ENCODE data around the gene FRMD4B. TPM values are rescaled to one million over a fixed set of nuclear protein-coding genes. Genes with fewer than 3 reads are reported as not detected.
A peak's percentile ranks its signal among the peaks of the same experiment; 100 is the strongest.

FRMD4B gene
- total RNA-seq, 2 experiments from 2014 or later, result 55.8 to 68.2 TPM

- DNase-seq (no peak), ATAC-seq (no peak)
- no peaks in the 10 kb centered on the region for H3K27me3 Mint-ChIP-seq
- peaks cover 68% of the 10 kb centered on the region for H3K36me3 Mint-ChIP-seq
- H3K4me3 Mint-ChIP-seq, result no peak overlapping the region
- peaks cover 34% of the 10 kb centered on the region for H3K4me1 Mint-ChIP-seq
- H3K27ac Mint-ChIP-seq, result no peak overlapping the region
- H3K9me3 Mint-ChIP-seq (ENCODE audit: low read depth), result no peaks in the 10 kb centered on the region
- CTCF ChIA-PET, result interaction anchor here (1.3 kb wide), 1 partner anchor 120 kb away, joined by 3 read pairs; no protein-coding TSS in a partner anchor
Observed at GRCh38 chr3:69186575-69187093, 199.3 kb downstream of the FRMD4B start.

- Mint-ChIP-seq H3K9me3 (ENCODE audit: low read depth) (no peaks in the 10 kb centered on the region), H3K27me3 (no peaks in the 10 kb centered on the region), H3K4me1 (peaks cover 37% of the 10 kb centered on the region), H3K36me3 (peaks cover 76% of the 10 kb centered on the region), H3K27ac (peak overlapping the region; percentile 35), H3K4me3 (no peak overlapping the region)
- CTCF ChIA-PET, result interaction anchor here (0.6 to 2.2 kb wide), 5 partner anchors 9 to 124 kb away, joined by 3 to 11 read pairs (median 4); no protein-coding TSS in a partner anchor
- DNase-seq, result no peak
- ATAC-seq, result peak; percentile 23
Observed at GRCh38 chr3:69182588-69183316, 203.1 kb downstream of the FRMD4B start.

DNA sequence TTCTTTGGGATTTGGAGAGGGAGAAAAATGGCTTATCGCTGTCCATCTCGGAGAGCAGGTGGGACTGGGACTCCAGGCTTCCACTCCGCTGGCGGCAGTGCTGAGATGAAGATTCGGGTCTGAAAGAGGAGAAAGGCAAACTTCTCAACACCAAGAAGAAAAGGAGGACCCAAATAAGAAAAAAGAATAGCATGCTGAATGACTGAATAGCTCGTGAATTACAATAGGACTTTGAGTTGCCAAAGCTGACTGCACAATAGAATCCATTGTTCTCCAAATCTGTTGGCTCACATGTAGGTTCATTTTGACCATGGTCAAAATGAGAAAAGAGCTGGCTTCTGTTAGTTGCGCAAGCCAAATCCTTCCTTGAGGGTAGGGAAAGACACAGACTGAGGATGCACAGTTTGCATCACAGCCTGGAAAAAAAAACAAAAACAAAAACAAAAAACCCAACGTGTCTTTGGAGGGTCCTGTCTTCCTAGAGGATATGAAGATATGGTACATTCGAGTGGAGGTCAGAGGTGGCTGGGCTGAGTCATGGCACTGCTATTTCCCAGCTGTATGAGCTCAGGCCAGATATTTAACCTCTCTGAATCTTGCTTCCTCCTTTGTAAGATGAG lies 204.2 kb downstream of the FRMD4B start:
- no peaks in the 10 kb centered on the region for H3K27me3 Mint-ChIP-seq
- H3K4me3 Mint-ChIP-seq, result no peak overlapping the region
- ATAC-seq (no peak), DNase-seq (no peak)
- peaks cover 41% of the 10 kb centered on the region for H3K4me1 Mint-ChIP-seq
- peak overlapping the region; percentile 2 for H3K27ac Mint-ChIP-seq
- CTCF ChIA-PET, result interaction anchor here (1.7 kb wide), 1 partner anchor 125 kb away, joined by 8 read pairs; no protein-coding TSS in a partner anchor
- H3K9me3 Mint-ChIP-seq (ENCODE audit: low read depth), result no peaks in the 10 kb centered on the region
- H3K36me3 Mint-ChIP-seq, result peaks cover 73% of the 10 kb centered on the region

GRCh38 chr3:69180869-69181591 lies 204.9 kb downstream of the FRMD4B start:
- no peak for DNase-seq
- Mint-ChIP-seq H3K4me1 (peaks cover 45% of the 10 kb centered on the region), H3K27me3 (no peaks in the 10 kb centered on the region), H3K36me3 (peaks cover 77% of the 10 kb centered on the region), H3K27ac (no peak overlapping the region), H3K4me3 (no peak overlapping the region), H3K9me3 (ENCODE audit: low read depth) (no peaks in the 10 kb centered on the region)
- ATAC-seq, result no peak
- CTCF ChIA-PET, result interaction anchor here (1.7 kb wide), 1 partner anchor 125 kb away, joined by 8 read pairs; no protein-coding TSS in a partner anchor

GRCh38 chr3:69179740-69180372 lies 206.0 kb downstream of the FRMD4B start:
- Mint-ChIP-seq H3K27me3 (no peaks in the 10 kb centered on the region), H3K36me3 (peaks cover 80% of the 10 kb centered on the region), H3K4me3 (no peak overlapping the region), H3K9me3 (ENCODE audit: low read depth) (no peaks in the 10 kb centered on the region), H3K27ac (no peak overlapping the region), H3K4me1 (peaks cover 48% of the 10 kb centered on the region)
- DNase-seq (no peak), ATAC-seq (no peak)
- CTCF ChIA-PET, result interaction anchor here (1.2 to 1.6 kb wide), 2 partner anchors 17 to 126 kb away, joined by 5 to 9 read pairs; no protein-coding TSS in a partner anchor

DNA sequence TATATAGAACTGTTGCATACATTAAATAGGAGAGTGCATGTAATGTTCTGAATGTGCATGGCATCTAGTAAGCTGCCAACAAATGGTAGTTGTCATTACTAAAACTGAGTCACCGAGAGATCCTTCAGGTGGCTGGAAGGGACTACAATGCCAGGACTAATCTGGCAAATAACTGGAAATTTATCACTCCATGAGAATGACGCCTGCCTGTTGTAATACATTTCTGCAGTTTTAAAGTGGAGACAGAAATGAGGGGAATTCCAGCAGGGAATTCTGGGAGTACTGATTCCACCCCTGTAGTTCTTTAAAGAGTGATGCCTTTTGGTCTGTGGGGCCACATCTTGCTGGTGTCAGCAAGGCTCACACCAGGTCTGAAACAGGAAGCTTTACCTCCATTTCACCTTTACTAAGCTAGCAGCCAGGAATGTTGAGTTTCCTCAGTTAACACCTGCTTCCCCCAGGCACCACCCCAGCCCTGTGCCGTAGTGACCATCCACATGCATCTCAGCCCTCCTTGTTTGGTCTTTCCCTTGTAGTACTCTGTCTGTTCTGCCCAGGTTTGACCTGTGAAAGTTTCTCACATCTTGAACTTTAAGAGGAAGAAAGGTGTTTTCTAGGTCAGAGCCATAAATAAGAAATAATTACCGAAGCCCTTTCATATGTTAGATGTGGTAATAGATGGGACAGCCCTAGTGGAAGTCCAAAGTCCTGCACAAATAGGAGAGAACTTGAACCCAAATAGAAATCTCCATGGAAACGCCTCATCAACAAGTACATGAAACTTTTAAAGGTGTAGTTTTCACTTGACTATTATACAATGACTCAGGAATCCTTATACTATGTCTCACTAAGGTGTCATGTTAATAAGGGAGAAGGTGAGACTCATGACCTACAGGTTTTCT lies 206.8 kb downstream of the FRMD4B start:
- Mint-ChIP-seq H3K36me3 (peaks cover 81% of the 10 kb centered on the region), H3K27me3 (no peaks in the 10 kb centered on the region), H3K4me3 (no peak overlapping the region), H3K4me1 (peaks cover 49% of the 10 kb centered on the region), H3K9me3 (ENCODE audit: low read depth) (no peaks in the 10 kb centered on the region), H3K27ac (peak overlapping the region; percentile 72)
- no peak for DNase-seq
- ATAC-seq, result peak; percentile 16
- CTCF ChIA-PET, result interaction anchor here (0.8 to 1.6 kb wide), 3 partner anchors 17 to 129 kb away, joined by 4 to 9 read pairs (median 5); no protein-coding TSS in a partner anchor

GRCh38 chr3:69178082-69178481 lies 207.8 kb downstream of the FRMD4B start:
- no peaks in the 10 kb centered on the region for H3K9me3 Mint-ChIP-seq (ENCODE audit: low read depth)
- no peaks in the 10 kb centered on the region for H3K27me3 Mint-ChIP-seq
- H3K27ac Mint-ChIP-seq, result peak overlapping the region; percentile 7
- H3K4me1 Mint-ChIP-seq, result peaks cover 50% of the 10 kb centered on the region
- ATAC-seq, result no peak
- no peak for DNase-seq
- H3K36me3 Mint-ChIP-seq, result peaks cover 84% of the 10 kb centered on the region
- CTCF ChIA-PET, result interaction anchor here (1.6 kb wide), 1 partner anchor 128 kb away, joined by 9 read pairs; no protein-coding TSS in a partner anchor
- H3K4me3 Mint-ChIP-seq, result no peak overlapping the region

GRCh38 chr3:69174871-69175737 lies 210.8 kb downstream of the FRMD4B start:
- DNase-seq, result no peak
- Mint-ChIP-seq H3K27me3 (no peaks in the 10 kb centered on the region), H3K4me3 (no peak overlapping the region), H3K4me1 (peaks cover 38% of the 10 kb centered on the region), H3K36me3 (peaks cover 76% of the 10 kb centered on the region), H3K9me3 (ENCODE audit: low read depth) (no peaks in the 10 kb centered on the region), H3K27ac (peak overlapping the region; percentile 46)
- CTCF ChIA-PET, result interaction anchor here (1.8 to 3.2 kb wide), 5 partner anchors 10 to 235 kb away, joined by 7 to 22 read pairs (median 9); no protein-coding TSS in a partner anchor
- ATAC-seq, result no peak

GRCh38 chr3:69174445-69174844 lies 211.4 kb downstream of the FRMD4B start:
- CTCF ChIA-PET, result interaction anchor here (1.1 to 3.2 kb wide), 7 partner anchors 10 to 236 kb away, joined by 4 to 22 read pairs (median 7); no protein-coding TSS in a partner anchor
- Mint-ChIP-seq H3K4me3 (no peak overlapping the region), H3K9me3 (ENCODE audit: low read depth) (no peaks in the 10 kb centered on the region), H3K4me1 (peaks cover 34% of the 10 kb centered on the region), H3K36me3 (peaks cover 74% of the 10 kb centered on the region), H3K27me3 (no peaks in the 10 kb centered on the region), H3K27ac (no peak overlapping the region)
- DNase-seq (no peak), ATAC-seq (no peak)

DNA sequence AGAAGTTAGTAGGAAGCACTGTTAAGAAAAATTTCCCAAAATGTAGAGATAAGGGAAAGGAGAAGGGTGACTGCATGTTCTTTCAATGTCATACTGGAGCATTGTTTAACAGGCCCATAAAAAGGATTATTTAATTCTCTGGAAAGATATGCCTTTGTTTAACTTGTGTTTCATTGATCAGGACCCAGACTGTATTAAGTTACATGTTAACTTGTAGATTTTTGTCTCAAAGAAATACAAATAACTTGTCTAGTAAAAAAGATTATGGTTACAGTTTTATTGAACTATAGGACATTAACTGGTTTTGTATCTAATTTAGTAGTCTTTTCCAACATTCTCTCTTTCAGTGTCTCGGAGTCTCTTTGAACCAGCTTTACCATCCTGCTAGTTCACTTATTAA lies 213.8 kb downstream of the FRMD4B start:
- H3K4me1 Mint-ChIP-seq, result peaks cover 15% of the 10 kb centered on the region
- H3K36me3 Mint-ChIP-seq, result peaks cover 55% of the 10 kb centered on the region
- no peak for ATAC-seq
- no peak overlapping the region for H3K4me3 Mint-ChIP-seq
- H3K27me3 Mint-ChIP-seq, result no peaks in the 10 kb centered on the region
- DNase-seq, result no peak
- CTCF ChIA-PET, result interaction anchor here (0.9 to 3.2 kb wide), 3 partner anchors 51 to 135 kb away, joined by 4 to 22 read pairs (median 7); no protein-coding TSS in a partner anchor
- no peaks in the 10 kb centered on the region for H3K9me3 Mint-ChIP-seq (ENCODE audit: low read depth)
- no peak overlapping the region for H3K27ac Mint-ChIP-seq

GRCh38 chr3:69166446-69166845 lies 219.4 kb downstream of the FRMD4B start:
- no peak for DNase-seq
- Mint-ChIP-seq H3K36me3 (peaks cover 14% of the 10 kb centered on the region), H3K4me1 (peaks cover 5% of the 10 kb centered on the region), H3K27me3 (no peaks in the 10 kb centered on the region), H3K27ac (no peak overlapping the region), H3K4me3 (no peak overlapping the region), H3K9me3 (ENCODE audit: low read depth) (no peaks in the 10 kb centered on the region)
- no peak for ATAC-seq
- CTCF ChIA-PET, result interaction anchor here (14.8 kb wide), 1 partner anchor 142 kb away, joined by 291 read pairs; no protein-coding TSS in a partner anchor
